Measurements from ENCODE around the gene ECSCR. TPM values are rescaled to one million over a fixed set of nuclear protein-coding genes. Genes with fewer than 3 reads are reported as not detected.

ECSCR gene
- total and polyA plus RNA-seq, 2 donors (not counting 3 experiments of a cell fraction or from before 2014, with no cell fraction given): 365 to 1,085 TPM

GRCh38 chr5:139453683-139454567 is 8.6 kb downstream of the ECSCR start:
- no peak for FAIRE-seq
- Histone ChIP-seq H3K9me3 (replicated peaks; ENCODE audit: control insufficient read depth, insufficient read depth, low read length) (no peaks in the 10 kb centered on the region), H3K4me2 (ENCODE audit: insufficient read depth, low read length) (no peak overlapping the region), H2AFZ (ENCODE audit: low read depth, low read length) (no peak overlapping the region), H3K36me3 (ENCODE audit: control insufficient read depth in 2 of 2, extremely low read depth in 1 of 2, insufficient read depth in 2 of 2, low read length in 2 of 2) (peaks cover 45 to 64% of the 10 kb centered on the region in 2 experiments), H3K27me3 (ENCODE audit: control insufficient read depth in 2 of 2, insufficient read depth in 2 of 2, low read length in 2 of 2) (no peaks in the 10 kb centered on the region), H3K9ac (replicated peaks; ENCODE audit: extremely low read depth, insufficient read depth, low read length) (no peak overlapping the region), H3K4me1 (ENCODE audit: control insufficient read depth, extremely low read depth, insufficient read depth, low read length) (peaks cover 3% of the 10 kb centered on the region), H3K9me1 (replicated peaks; ENCODE audit: control insufficient read depth, extremely low read depth, insufficient read depth, low read length) (no peaks in the 10 kb centered on the region), H3K27ac (ENCODE audit: insufficient read depth, low read depth, low read length) (no peak overlapping the region), H3K79me2 (ENCODE audit: control insufficient read depth, insufficient read depth, low read length) (peaks cover 35% of the 10 kb centered on the region), H3K4me3 (replicated peaks in 1 of 3; ENCODE audit: insufficient read depth in 1 of 3, low read depth in 1 of 3, low read length in 3 of 3) (no peak overlapping the region), H4K20me1 (replicated peaks; ENCODE audit: control insufficient read depth, extremely low read depth, insufficient read depth, low read length) (no peaks in the 10 kb centered on the region)
- no peak for DNase-seq (ENCODE audit: low read depth, low spot score)
- TF ChIP-seq MAX (IDR thresholded peaks at IDR 0.05; ENCODE audit: insufficient read depth, insufficient read length) (no peak), EZH2 (IDR thresholded peaks at IDR 0.05; ENCODE audit: borderline replicate concordance, low read depth, low read length, severe bottlenecking) (no peak), FOS (IDR thresholded peaks at IDR 0.05; ENCODE audit: borderline replicate concordance, insufficient read depth, low read length) (no peak), POLR2AphosphoS5 (IDR thresholded peaks at IDR 0.05; ENCODE audit: insufficient read depth, low read depth, low read length) (peak; percentile 17), GATA2 (IDR thresholded peaks at IDR 0.05; ENCODE audit: insufficient read depth, insufficient read length, low read depth, low read length) (no peak)
- ChIA-PET POLR2A (no interaction called here), CTCF (no interaction called here)
- intact Hi-C loops (cut with micrococcal nuclease) (no loop called here), dilution Hi-C loops (cut with MboI; ENCODE audit: extremely low pct_ligation_motif_present, low sequenced_read_pairs) (no loop called here)
- BruUV-seq (replicated peaks): no TSS peak
